Measurements from ENCODE around the gene ZC3H7A.

DNA sequence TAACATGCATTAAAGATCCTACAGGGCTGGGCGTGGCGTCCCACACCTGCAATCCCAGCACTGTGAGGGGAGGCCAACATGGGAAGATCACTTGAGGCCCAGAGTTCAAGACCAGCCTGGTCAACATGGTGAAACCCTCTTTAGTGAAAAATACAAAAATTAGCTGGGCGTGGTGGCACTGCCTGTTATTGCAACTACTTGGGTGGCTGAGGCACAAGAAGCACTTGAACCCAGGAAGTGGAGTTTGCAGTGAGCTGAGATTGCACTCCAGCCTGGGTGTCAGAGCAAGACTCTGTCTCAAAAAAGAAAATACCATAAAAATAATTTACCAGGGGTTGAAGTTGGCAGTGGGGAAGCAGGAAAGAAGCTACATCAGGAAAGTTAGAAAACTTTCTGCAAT lies 67.3 kb downstream of the ZC3H7A start:
- TF ChIP-seq GATA2 (IDR thresholded peaks at IDR 0.05; ENCODE audit: low read depth, low read length) (no peak), GATA3 (IDR thresholded peaks at IDR 0.05; ENCODE audit: low read depth, low read length) (no peak)

Data from SH-SY5Y (cell line).